Measurements from ENCODE around the gene SBNO1. TPM values are rescaled to one million over a fixed set of nuclear protein-coding genes. Genes with fewer than 3 reads are reported as not detected.
A peak's percentile ranks its signal among the peaks of the same experiment; 100 is the strongest.

The SBNO1 gene
- total RNA-seq, 2 experiments from 2014 or later: 44.3 to 45.4 TPM

DNA sequence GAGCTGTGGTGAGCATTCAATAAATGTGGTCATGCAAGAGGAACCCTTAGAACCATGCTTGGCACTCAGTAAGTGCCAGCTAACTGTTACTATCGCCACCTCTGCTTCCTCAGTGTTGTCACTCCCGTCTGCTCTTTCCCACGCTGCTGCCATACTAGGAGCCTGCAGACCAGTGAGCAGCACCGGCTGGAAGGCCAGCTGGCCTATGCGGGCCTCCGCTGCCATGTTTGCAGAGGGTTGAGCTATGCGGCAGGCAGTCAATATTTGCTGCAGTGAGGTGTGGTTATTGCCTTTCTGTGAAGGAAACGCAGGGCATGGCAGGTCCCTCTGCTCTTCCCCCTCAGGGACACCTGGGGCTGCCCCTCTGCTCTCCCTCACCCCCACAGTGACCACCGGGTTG lies 32.3 kb upstream of the SBNO1 start:
- ChIA-PET POLR2A (no interaction called here), CTCF (no interaction called here)
- no peak overlapping the region for H3K27ac Mint-ChIP-seq
- no peaks in the 10 kb centered on the region for H3K27me3 Mint-ChIP-seq
- DNase-seq (no peak), ATAC-seq (no peak)
- no peak overlapping the region for H3K4me3 Mint-ChIP-seq
- no peaks in the 10 kb centered on the region for H3K9me3 Mint-ChIP-seq
- intact Hi-C loops (cut with micrococcal nuclease): no loop called here
- H3K36me3 Mint-ChIP-seq (ENCODE audit: low read depth): peaks cover 33% of the 10 kb centered on the region
- TF ChIP-seq CTCF (IDR thresholded peaks at IDR 0.05): no peak
- H3K4me1 Mint-ChIP-seq (ENCODE audit: low read depth): peaks cover 8% of the 10 kb centered on the region

- H3K9me3 Mint-ChIP-seq: no peaks in the 10 kb centered on the region
- no peak for DNase-seq
- intact Hi-C loops (cut with micrococcal nuclease): no loop called here
- TF ChIP-seq CTCF (IDR thresholded peaks at IDR 0.05): no peak
- no peak overlapping the region for H3K27ac Mint-ChIP-seq
- POLR2A ChIA-PET: interaction anchor here (0.8 kb wide), 1 partner anchor 79 kb away, joined by 3 read pairs; no protein-coding TSS in a partner anchor
- no peak for ATAC-seq
- H3K4me3 Mint-ChIP-seq: no peak overlapping the region
- H3K4me1 Mint-ChIP-seq (ENCODE audit: low read depth): peaks cover 8% of the 10 kb centered on the region
- no peaks in the 10 kb centered on the region for H3K27me3 Mint-ChIP-seq
- CTCF ChIA-PET: no interaction called here
- H3K36me3 Mint-ChIP-seq (ENCODE audit: low read depth): peaks cover 37% of the 10 kb centered on the region
These were observed 31.9 kb upstream of the SBNO1 start for GRCh38 chr12:123396543-123396942.

DNA sequence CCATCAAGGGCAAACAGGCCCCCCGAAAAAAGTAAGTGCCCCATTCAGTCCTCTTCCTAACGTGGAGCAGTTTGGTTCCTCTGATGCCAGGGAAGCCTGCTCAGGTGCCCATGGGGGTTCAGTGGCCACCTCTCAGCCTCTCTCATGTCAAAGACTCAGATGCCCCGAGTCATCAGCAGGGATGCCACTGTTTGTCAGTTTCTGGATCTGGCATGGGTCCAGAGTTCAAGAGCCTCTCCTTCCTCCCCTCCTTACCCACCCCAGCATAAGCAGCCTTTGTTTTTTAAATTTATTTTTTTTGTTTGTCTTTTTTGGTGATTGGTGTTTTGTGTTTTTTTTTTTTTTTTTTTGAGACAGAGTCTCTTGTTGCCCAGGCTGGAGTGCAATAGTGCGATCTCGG lies 30.6 kb upstream of the SBNO1 start:
- peaks cover 48% of the 10 kb centered on the region for H3K36me3 Mint-ChIP-seq (ENCODE audit: low read depth)

DNA sequence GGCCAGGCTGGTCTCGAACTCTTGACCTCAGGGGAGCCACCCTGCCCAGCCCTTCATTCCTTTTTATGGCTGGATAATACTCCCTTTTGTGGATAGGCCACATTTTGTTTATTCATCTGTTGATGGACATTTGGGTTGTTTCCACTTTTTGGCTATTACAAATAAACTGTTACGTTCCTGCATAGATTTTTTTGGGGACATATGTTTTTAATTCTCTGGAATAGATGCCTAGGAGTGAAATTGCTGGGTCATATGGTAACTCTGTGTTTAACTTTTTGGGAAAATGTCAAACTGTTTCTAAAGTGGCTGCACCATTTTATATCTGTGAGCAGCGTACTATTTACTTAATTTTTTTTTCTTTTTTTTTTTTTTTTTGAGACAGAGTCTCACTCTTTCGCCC lies 29.1 kb upstream of the SBNO1 start:
- DNase-seq (no peak), ATAC-seq (no peak)
- ChIA-PET CTCF (no interaction called here), POLR2A (interaction anchor here (0.6 kb wide), 1 partner anchor 95 kb away, joined by 3 read pairs; no protein-coding TSS in a partner anchor)
- no peak for TF ChIP-seq CTCF (IDR thresholded peaks at IDR 0.05)
- Mint-ChIP-seq H3K4me3 (no peak overlapping the region), H3K4me1 (ENCODE audit: low read depth) (peaks cover 20% of the 10 kb centered on the region), H3K9me3 (no peaks in the 10 kb centered on the region), H3K36me3 (ENCODE audit: low read depth) (peaks cover 49% of the 10 kb centered on the region), H3K27me3 (no peaks in the 10 kb centered on the region), H3K27ac (no peak overlapping the region)
- intact Hi-C loops (cut with micrococcal nuclease): no loop called here

More for the DNA sequence above, 30.6 kb upstream of the SBNO1 start:
- no peak overlapping the region for H3K27ac Mint-ChIP-seq
- intact Hi-C loops (cut with micrococcal nuclease): no loop called here
- ATAC-seq (no peak), DNase-seq (no peak)
- H3K4me3 Mint-ChIP-seq: no peak overlapping the region
- H3K4me1 Mint-ChIP-seq (ENCODE audit: low read depth): peaks cover 18% of the 10 kb centered on the region
- ChIA-PET POLR2A (no interaction called here), CTCF (no interaction called here)
- no peaks in the 10 kb centered on the region for H3K9me3 Mint-ChIP-seq
- no peak for TF ChIP-seq CTCF (IDR thresholded peaks at IDR 0.05)
- H3K27me3 Mint-ChIP-seq: no peaks in the 10 kb centered on the region

DNA sequence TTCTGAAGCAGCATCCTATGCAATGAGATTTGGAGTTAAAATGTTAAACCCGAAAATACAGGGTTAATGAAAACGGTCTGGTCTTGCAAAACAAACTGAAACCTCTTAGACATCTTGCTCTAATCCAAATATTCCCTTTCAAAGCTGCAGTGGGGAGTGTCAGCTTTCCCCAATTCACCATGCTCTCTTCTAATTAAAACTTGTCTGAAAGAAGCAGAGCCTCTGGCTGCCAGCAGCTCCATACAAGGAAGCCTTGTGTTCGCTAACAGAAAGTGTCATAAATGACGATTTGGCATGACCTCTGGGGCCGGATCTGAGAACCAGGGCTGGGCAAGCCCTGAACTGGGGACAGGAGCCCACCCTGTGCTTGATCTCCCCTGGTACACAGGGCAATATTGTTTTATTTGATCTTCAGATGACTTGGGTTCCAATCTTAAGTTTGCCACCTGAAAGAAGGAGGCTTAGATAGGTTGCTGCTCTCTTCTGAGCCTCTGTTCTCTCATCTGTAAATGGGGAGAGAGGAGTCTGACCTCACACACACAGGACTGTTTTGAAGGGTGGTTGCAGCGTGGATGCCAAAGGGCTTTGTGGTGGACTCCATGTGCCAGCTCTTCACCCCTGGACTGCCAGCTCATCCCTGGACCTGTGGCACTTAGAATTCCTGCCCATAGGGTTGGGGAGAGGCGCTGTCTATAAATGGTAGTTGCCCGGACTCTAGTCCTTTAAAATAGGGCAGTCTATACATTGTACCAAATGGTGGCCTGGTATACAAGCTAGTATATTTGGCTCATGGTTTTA lies 27.1 kb upstream of the SBNO1 start:
- CTCF ChIA-PET: interaction anchor here (1.1 to 2.3 kb wide), 3 partner anchors 10 to 192 kb away, joined by 4 to 8 read pairs (median 4); partner anchors contain the start of gene TMED2
- DNase-seq (no peak), ATAC-seq (no peak)
- Mint-ChIP-seq H3K27ac (no peak overlapping the region), H3K9me3 (no peaks in the 10 kb centered on the region), H3K4me3 (peak overlapping the region; percentile 11), H3K36me3 (ENCODE audit: low read depth) (peaks cover 48% of the 10 kb centered on the region), H3K27me3 (no peaks in the 10 kb centered on the region), H3K4me1 (ENCODE audit: low read depth) (peaks cover 34% of the 10 kb centered on the region)
- TF ChIP-seq CTCF (IDR thresholded peaks at IDR 0.05): no peak
- intact Hi-C loops (cut with micrococcal nuclease): no loop called here
- POLR2A ChIA-PET: interaction anchor here (0.6 to 2.0 kb wide), 2 partner anchors 26 to 127 kb away, joined by 3 to 7 read pairs; no protein-coding TSS in a partner anchor

All from activated CD8-positive, alpha-beta T cell treated with anti-CD3 and anti-CD28 coated beads for 36 hours (primary cell).